Ectodermal cell (in vitro differentiated cells): ENCODE measurements around the gene PTK7.
A peak's percentile ranks its signal among the peaks of the same experiment; 100 is the strongest.

Experiments
- H3K27ac ChIP-seq: 2 replicates; pipeline ENCODE4 v1.7.0; 2013; ENCODE audit warnings: mild to moderate bottlenecking, low read depth, low read length; ENCODE audit not compliant: insufficient read depth, poor library complexity, severe bottlenecking
- H3K27me3 ChIP-seq: 2 replicates; pipeline ENCODE4 v1.7.0; 2013; ENCODE audit warnings: mild to moderate bottlenecking, low read length; ENCODE audit not compliant: insufficient read depth, control insufficient read depth, poor library complexity, severe bottlenecking
- H3K36me3 ChIP-seq: one replicate; pipeline ENCODE4 v1.7.0; 2013; ENCODE audit warnings: low read length; ENCODE audit not compliant: control insufficient read depth, insufficient read depth
- H3K4me1 ChIP-seq: one replicate; pipeline ENCODE4 v1.7.0; 2013; ENCODE audit warnings: low read length; ENCODE audit not compliant: control insufficient read depth, insufficient read depth
- H3K4me3 ChIP-seq: 2 replicates; pipeline ENCODE4 v1.7.0; 2013; ENCODE audit warnings: low read depth, low read length, control low read depth; ENCODE audit not compliant: insufficient read depth
- H3K9me3 ChIP-seq: 2 replicates; pipeline ENCODE4 v1.7.0; 2013; ENCODE audit warnings: mild to moderate bottlenecking, low read length, moderate library complexity; ENCODE audit not compliant: control insufficient read depth
- WGBS, 2 experiments: methylation state at CpG; one replicate each; pipeline ENCODE4 v1.1.7; 2013; ENCODE audit warnings: missing lambda C conversion rate in 2 of 2; 5-methylcytosine and 5-hydroxymethylcytosine counted together

Gene PTK7

DNA sequence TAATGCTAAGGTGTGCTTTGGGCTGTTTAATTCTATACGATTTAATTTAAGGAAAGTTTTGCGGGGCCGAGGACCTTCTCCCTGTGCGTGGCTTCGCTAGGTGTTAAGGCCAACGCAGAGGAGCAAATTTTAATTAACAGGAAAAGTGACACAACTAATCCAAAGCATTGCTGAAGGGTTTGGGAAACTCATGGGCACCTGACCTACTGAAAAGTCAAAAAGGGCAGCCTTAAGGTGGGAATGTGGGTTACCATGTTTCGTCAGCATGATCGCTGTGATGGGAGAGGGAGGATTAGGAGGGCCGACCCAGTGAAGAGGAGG, 105.5 kb downstream of the PTK7 start:
- peak overlapping the region; percentile 72 for H3K4me3 ChIP-seq
- peaks cover 29% of the 10 kb centered on the region for H3K36me3 ChIP-seq
- H3K9me3 ChIP-seq, result no peaks in the 10 kb centered on the region
- peaks cover 6% of the 10 kb centered on the region for H3K4me1 ChIP-seq
- H3K27me3 ChIP-seq, result no peaks in the 10 kb centered on the region
- WGBS, 2 experiments, result 27 to 33% methylated on average over 9 of the region's 9 CpGs
- H3K27ac ChIP-seq, result peak overlapping the region; percentile 55

DNA sequence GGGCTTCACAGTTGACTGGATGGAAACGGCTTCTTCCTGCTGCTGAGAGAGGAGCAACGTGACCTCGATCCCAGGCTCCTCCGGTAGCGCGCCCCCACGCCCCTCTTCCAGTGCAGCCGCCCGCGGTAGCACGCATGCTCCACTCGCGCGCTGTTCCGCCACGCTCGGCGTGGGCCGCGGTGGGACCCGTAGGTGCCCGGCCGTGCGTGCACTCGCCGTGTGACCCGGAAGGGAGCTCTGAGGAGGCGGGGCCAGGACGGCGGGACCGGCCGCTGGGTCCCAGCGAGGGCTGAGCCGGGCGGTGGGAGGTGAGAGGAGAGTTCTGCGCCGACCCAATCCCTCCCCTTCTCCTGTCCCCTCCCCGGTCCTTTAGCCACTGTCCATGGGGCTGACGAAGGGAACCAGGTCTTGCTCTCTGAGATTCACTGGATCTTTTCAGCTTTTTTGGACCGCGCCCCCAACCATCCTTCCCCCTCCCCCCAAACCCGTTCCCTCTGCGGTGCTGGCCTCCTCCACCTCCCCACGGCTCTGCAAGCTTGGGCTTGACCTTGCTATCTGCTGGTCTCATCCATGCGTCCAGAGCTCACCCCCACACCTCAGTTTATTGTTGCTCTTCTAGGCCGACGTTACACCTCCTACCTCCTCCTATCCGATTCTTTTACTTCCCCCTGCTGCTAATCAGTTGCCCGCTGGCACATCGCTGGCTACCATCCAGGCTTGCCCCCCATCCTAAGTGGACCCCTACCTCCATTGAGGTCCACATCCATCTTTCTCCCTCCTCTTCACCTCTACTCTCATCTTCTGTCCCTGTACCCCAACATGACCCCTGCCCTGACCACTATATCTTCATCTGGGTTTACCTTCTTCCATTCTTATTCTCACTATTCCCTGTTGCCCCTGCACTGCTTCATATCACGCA, 106.1 kb downstream of the PTK7 start, which contains the start of gene CUL9:
TSS of gene CUL9 (plus strand) at position 255 of the 919 bp plus-strand sequence. CDS start 2,115 bp downstream, outside the sequence.
- Histone ChIP-seq H3K9me3 (no peaks in the 10 kb centered on the region), H3K4me3 (peak within 1 kb of the TSS; percentile 72), H3K4me1 (peaks cover 6% of the 10 kb centered on the region), H3K36me3 (peaks cover 30% of the 10 kb centered on the region), H3K27ac (peak within 1 kb of the TSS; percentile 55), H3K27me3 (no peaks in the 10 kb centered on the region)
- 3 to 4% methylated on average over 51 of the region's 51 CpGs for WGBS, 2 experiments

DNA sequence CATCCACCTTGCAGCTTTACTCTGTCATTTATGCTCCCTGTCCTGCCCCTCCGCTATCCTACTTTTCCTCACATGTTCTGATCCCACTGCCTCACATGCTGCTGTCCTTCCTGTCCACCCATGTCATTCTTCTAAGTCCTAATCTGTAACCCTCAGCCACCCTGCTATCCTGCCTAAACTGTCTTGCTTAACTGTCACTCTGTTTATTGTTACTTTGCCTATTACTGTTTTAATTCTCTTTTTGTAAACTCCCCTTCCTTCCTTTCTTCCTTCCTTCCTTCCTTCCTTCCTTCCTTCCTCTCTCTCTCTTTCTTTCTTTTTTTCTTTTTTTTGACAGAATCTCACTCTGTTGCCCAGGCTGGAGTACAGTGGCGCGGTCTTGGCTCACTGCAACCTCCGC, 107.3 kb downstream of the PTK7 start:
- WGBS, 2 experiments, result 92 to 94% methylated on average over 4 of the region's 4 CpGs
- Histone ChIP-seq H3K27ac (no peak overlapping the region), H3K36me3 (peaks cover 31% of the 10 kb centered on the region), H3K4me1 (peaks cover 6% of the 10 kb centered on the region), H3K4me3 (no peak overlapping the region), H3K27me3 (no peaks in the 10 kb centered on the region), H3K9me3 (no peaks in the 10 kb centered on the region)

DNA sequence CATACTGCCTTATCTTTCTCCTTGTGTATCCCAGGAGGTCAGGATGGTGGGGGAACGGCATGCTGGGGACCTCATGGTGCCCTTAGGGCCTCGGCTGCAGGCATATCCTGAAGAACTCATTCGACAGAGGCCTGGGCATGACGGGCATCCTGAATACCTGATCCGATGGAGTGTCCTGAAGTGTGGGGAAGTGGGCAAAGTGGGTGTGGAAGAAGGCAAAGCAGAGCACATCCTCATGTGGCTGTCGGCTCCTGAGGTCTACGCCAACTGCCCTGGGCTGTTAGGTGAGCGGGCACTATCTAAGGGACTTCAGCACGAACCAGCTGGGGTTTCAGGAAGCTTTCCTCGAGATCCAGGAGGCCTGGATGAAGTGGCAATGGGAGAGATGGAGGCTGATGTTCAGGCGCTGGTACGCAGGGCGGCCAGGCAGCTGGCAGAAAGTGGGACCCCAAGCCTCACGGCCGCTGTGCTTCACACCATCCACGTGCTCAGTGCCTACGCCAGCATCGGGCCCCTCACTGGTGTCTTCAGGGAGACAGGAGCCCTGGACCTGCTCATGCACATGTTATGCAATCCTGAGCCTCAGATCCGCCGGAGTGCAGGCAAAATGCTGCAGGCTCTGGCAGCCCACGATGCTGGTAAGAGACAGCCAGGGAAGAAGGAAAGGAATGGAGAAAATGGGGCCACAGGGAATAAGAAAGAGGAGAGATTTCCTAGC, 108.3 kb downstream of the PTK7 start:
- 94 to 95% methylated on average over 21 of the region's 21 CpGs for WGBS, 2 experiments
- Histone ChIP-seq H3K27me3 (no peaks in the 10 kb centered on the region), H3K36me3 (peaks cover 21% of the 10 kb centered on the region), H3K27ac (no peak overlapping the region), H3K4me1 (peaks cover 6% of the 10 kb centered on the region), H3K4me3 (no peak overlapping the region), H3K9me3 (no peaks in the 10 kb centered on the region)

DNA sequence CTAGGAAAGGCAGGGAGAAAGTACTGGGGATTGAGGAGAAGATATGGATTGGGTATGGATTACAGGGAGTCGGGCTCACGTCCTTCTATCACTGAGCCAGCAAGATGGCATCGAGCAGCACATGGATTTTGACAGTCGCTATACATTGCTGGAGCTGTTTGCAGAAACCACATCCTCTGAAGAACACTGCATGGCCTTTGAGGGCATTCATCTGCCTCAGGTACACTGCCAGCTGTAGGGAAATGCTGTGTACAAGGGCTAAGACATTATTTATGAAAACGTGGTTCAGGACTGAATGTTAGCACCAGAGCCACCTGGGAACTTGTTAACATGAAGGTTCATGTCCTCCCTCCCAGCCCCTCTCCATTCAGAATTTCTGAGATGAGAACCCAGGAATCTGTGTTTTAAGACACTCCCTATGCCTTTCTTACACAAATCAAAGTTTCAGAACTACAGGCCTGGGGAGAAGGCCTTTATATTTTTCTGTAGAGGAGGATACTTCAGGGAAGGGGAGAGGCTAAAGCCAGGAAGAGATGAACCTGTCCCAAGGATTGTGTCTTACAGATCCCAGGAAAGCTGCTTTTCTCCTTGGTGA, 109.4 kb downstream of the PTK7 start:
- no peaks in the 10 kb centered on the region for H3K9me3 ChIP-seq
- H3K27me3 ChIP-seq, result no peaks in the 10 kb centered on the region
- peaks cover 18% of the 10 kb centered on the region for H3K36me3 ChIP-seq
- no peak overlapping the region for H3K4me3 ChIP-seq
- WGBS, 2 experiments, result 89 to 92% methylated on average over 5 of the region's 5 CpGs
- H3K4me1 ChIP-seq, result peaks cover 6% of the 10 kb centered on the region
- no peak overlapping the region for H3K27ac ChIP-seq

DNA sequence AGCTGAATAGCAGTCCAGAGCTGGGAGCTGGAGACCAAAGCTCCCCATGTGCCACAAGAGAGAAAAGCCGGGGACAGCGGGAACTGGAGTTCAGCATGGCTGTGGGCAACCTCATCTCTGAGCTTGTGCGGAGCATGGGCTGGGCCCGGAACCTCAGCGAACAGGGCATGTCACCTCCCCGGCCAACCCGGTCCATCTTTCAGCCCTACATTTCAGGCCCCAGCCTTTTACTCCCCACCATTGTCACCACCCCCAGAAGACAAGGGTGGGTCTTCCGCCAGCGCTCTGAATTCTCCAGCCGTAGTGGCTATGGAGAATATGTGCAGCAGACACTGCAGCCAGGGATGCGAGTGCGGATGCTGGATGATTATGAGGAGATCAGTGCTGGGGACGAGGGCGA, 109.9 kb downstream of the PTK7 start:
- H3K36me3 ChIP-seq, result peaks cover 18% of the 10 kb centered on the region
- H3K27me3 ChIP-seq, result no peaks in the 10 kb centered on the region
- H3K4me3 ChIP-seq, result no peak overlapping the region
- no peak overlapping the region for H3K27ac ChIP-seq
- peaks cover 3% of the 10 kb centered on the region for H3K4me1 ChIP-seq
- WGBS, 2 experiments, result 97% methylated on average over 14 of the region's 14 CpGs
- H3K9me3 ChIP-seq, result no peaks in the 10 kb centered on the region

DNA sequence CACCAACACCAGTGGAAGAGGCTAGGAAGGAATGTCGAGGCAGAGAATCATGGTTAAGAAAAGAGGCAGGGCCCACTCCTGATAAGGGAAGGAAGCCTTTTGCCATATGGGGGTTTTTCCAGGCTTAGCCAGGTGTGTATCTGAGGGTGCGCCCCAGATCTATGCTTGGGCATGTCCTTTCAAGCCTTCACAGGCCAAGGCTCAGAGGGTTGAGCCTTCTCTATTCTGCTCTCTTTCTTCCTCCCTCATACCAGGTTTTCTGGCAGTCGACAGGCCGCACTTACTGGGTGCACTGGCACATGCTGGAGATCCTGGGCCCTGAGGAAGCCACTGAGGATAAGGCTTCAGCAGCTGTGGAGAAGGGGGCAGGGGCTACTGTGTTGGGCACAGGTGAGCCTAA, 110.6 kb downstream of the PTK7 start:
- Histone ChIP-seq H3K4me3 (no peak overlapping the region), H3K9me3 (no peaks in the 10 kb centered on the region), H3K4me1 (no peaks in the 10 kb centered on the region), H3K36me3 (peaks cover 18% of the 10 kb centered on the region), H3K27me3 (no peaks in the 10 kb centered on the region), H3K27ac (no peak overlapping the region)
- WGBS, 2 experiments, result 89 to 95% methylated on average over 4 of the region's 4 CpGs

DNA sequence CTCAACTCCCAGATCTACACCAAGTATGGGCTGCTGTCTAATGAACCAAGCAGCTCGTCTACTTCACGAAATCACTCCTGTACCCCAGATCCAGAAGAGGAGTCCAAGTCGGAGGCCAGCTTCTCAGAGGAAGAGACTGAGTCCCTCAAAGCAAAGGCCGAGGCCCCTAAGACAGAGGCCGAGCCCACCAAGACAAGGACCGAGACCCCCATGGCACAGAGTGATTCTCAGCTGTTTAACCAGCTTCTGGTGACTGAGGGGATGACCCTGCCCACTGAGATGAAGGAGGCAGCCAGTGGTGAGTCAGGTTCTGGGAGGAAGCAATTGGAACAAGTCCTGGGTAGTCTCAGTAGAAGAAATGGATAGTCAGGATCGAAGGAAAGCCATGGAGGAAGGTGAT, 111.7 kb downstream of the PTK7 start:
- H3K4me1 ChIP-seq, result no peaks in the 10 kb centered on the region
- H3K4me3 ChIP-seq, result no peak overlapping the region
- H3K27ac ChIP-seq, result no peak overlapping the region
- 92 to 93% methylated on average over 7 of the region's 7 CpGs for WGBS, 2 experiments
- no peaks in the 10 kb centered on the region for H3K27me3 ChIP-seq
- H3K36me3 ChIP-seq, result peaks cover 18% of the 10 kb centered on the region
- no peaks in the 10 kb centered on the region for H3K9me3 ChIP-seq

DNA sequence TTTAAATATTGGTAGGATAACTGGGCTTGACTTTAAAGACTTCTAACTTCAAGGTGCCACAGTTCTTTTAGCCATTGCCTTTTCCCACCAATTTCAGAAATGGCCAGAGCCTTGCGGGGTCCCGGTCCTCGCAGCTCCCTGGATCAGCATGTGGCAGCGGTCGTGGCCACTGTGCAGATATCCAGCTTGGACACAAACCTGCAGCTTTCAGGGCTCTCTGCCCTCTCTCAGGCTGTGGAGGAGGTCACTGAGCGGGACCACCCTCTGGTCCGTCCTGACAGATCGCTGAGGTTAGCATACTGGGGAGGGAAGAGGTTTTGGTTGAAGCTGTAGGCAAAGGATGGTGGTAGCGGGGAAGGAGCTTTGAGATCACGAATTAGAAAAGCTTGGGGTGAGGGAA, 112.3 kb downstream of the PTK7 start:
- Histone ChIP-seq H3K4me1 (no peaks in the 10 kb centered on the region), H3K9me3 (no peaks in the 10 kb centered on the region), H3K27me3 (no peaks in the 10 kb centered on the region), H3K4me3 (no peak overlapping the region), H3K36me3 (peaks cover 18% of the 10 kb centered on the region), H3K27ac (no peak overlapping the region)
- WGBS, 2 experiments, result 89 to 90% methylated on average over 10 of the region's 10 CpGs

DNA sequence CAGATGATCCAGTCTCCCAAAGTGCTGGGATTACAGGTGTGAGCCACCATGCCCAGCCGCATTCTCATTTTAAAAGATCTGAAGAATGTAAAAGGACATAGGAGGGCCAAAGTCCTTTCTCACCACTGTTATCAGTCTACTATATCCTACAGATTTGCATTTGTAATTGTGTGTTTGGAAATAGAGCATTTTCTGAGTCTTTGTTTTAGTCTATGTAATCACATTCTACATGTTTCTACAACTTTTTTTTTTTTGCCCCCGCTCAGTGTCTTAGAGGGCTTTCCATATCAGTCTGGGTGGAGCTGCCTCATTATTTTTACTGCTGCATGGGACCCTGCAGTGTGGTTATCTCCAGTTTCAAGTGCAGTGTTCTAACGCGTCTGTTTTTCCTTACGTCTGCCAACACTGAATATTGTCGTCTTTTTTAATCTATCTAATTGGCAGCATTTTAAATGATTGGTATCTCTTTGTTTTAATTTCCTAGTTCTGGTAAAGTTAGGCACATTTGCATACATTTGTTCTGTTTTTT, 113.7 kb downstream of the PTK7 start:
- H3K36me3 ChIP-seq, result peaks cover 18% of the 10 kb centered on the region
- 94 to 95% methylated on average over 6 of the region's 6 CpGs for WGBS, 2 experiments
- H3K9me3 ChIP-seq, result no peaks in the 10 kb centered on the region
- no peak overlapping the region for H3K4me3 ChIP-seq
- H3K27me3 ChIP-seq, result no peaks in the 10 kb centered on the region
- no peaks in the 10 kb centered on the region for H3K4me1 ChIP-seq
- H3K27ac ChIP-seq, result no peak overlapping the region
